HG03175 (cell line): Measurements from ENCODE around the gene ANXA2.
"Not testable (repeated sequence)": the region's sequence is repeated elsewhere in the genome, so short reads cannot be mapped to it uniquely, and the experiment has no call there.

Source experiments
- ATAC-seq: cut with Tn5 transposase; IDR thresholded peaks from one replicate; pipeline ENCODE4 v1.9.1; 2021; ENCODE audit warnings: mild to moderate bottlenecking, moderate library complexity; ENCODE audit not compliant: unreplicated experiment

Gene ANXA2

GRCh38 chr15:60411774-60412425 is 14.1 kb upstream of the ANXA2 start:
- ATAC-seq: no peak

- ATAC-seq: not testable (repeated sequence)
Observed at GRCh38 chr15:60410350-60410749, 12.6 kb upstream of the ANXA2 start.

- ATAC-seq: peak; percentile 89
Observed at GRCh38 chr15:60408463-60408981, 10.7 kb upstream of the ANXA2 start.

GRCh38 chr15:60407415-60407805 is 9.6 kb upstream of the ANXA2 start:
- ATAC-seq: no peak

GRCh38 chr15:60406513-60407414 is 9.0 kb upstream of the ANXA2 start:
- no peak for ATAC-seq

- ATAC-seq: no peak
Observed at GRCh38 chr15:60405399-60405798, 7.6 kb upstream of the ANXA2 start.

- ATAC-seq: not testable (repeated sequence)
Observed at GRCh38 chr15:60404351-60404750, 6.6 kb upstream of the ANXA2 start.

- ATAC-seq: no peak
Observed at GRCh38 chr15:60400944-60401343, 3.2 kb upstream of the ANXA2 start.

- no peak for ATAC-seq
Observed at GRCh38 chr15:60399931-60400330, 2.1 kb upstream of the ANXA2 start.

GRCh38 chr15:60399246-60399915 is 1.6 kb upstream of the ANXA2 start:
- ATAC-seq: no peak

- peak; percentile 68 for ATAC-seq
Observed at GRCh38 chr15:60396958-60397771, 621 bp downstream of the ANXA2 start.

- no peak for ATAC-seq
Observed at GRCh38 chr15:60396560-60396957, 1.2 kb downstream of the ANXA2 start.

- no peak for ATAC-seq
Observed at GRCh38 chr15:60396100-60396499, 1.7 kb downstream of the ANXA2 start.

- ATAC-seq: no peak
Observed at GRCh38 chr15:60395276-60396011, 2.3 kb downstream of the ANXA2 start.

GRCh38 chr15:60394689-60395097 is 3.1 kb downstream of the ANXA2 start:
- no peak for ATAC-seq

- no peak for ATAC-seq
Observed at GRCh38 chr15:60392986-60393790, 4.6 kb downstream of the ANXA2 start.

- peak; percentile 31 for ATAC-seq
Observed at GRCh38 chr15:60392601-60392985, 5.2 kb downstream of the ANXA2 start.

- no peak for ATAC-seq
Observed at GRCh38 chr15:60391722-60392315, 6.0 kb downstream of the ANXA2 start.
